ENCODE results near the gene SGK1. TPM values are rescaled to one million over a fixed set of nuclear protein-coding genes. Genes with fewer than 3 reads are reported as not detected.
"Not testable (repeated sequence)": the region's sequence is repeated elsewhere in the genome, so short reads cannot be mapped to it uniquely, and the experiment has no call there.

The SGK1 gene
- polyA plus RNA-seq, 1 donor (not counting 4 experiments of a cell fraction or from before 2014, with no cell fraction given): 156 TPM

- Histone ChIP-seq H3K27me3 (ENCODE audit: control insufficient read depth, extremely low read depth, insufficient read depth, low read length) (no peaks in the 10 kb centered on the region), H3K4me3 (ENCODE audit: control insufficient read depth in 2 of 3, extremely low read depth in 1 of 3, insufficient read depth in 2 of 3, low read depth in 1 of 3, low read length in 3 of 3) (no peak overlapping the region), H3K4me1 (ENCODE audit: control insufficient read depth, extremely low read depth, insufficient read depth, low read length) (peaks cover 11% of the 10 kb centered on the region), H2AFZ (ENCODE audit: control insufficient read depth, low read length) (no peak overlapping the region), H4K20me1 (ENCODE audit: control insufficient read depth, extremely low read depth, insufficient read depth, low read length) (no peaks in the 10 kb centered on the region), H3K27ac (ENCODE audit: control insufficient read depth, insufficient read depth, low read length) (no peak overlapping the region), H3K9me3 (ENCODE audit: control insufficient read depth, low read depth, low read length) (no peaks in the 10 kb centered on the region), H3K36me3 (ENCODE audit: control insufficient read depth in 2 of 2, extremely low read depth in 1 of 2, insufficient read depth in 2 of 2, low read length in 2 of 2) (no peaks in the 10 kb centered on the region), H3K4me2 (ENCODE audit: control insufficient read depth, extremely low read depth, insufficient read depth, low read depth, low read length) (no peak overlapping the region), H3K9ac (ENCODE audit: control insufficient read depth, extremely low read depth, insufficient read depth, low read length) (no peak overlapping the region), H3K9me1 (ENCODE audit: control insufficient read depth, extremely low read depth, insufficient read depth, low read length) (no peaks in the 10 kb centered on the region), H3K79me2 (ENCODE audit: control insufficient read depth, insufficient read depth, low read length) (no peaks in the 10 kb centered on the region)
- FAIRE-seq (no peak), DNase-seq (ENCODE audit: low read depth, low spot score) (no peak)
- TF ChIP-seq, protein P1, sequence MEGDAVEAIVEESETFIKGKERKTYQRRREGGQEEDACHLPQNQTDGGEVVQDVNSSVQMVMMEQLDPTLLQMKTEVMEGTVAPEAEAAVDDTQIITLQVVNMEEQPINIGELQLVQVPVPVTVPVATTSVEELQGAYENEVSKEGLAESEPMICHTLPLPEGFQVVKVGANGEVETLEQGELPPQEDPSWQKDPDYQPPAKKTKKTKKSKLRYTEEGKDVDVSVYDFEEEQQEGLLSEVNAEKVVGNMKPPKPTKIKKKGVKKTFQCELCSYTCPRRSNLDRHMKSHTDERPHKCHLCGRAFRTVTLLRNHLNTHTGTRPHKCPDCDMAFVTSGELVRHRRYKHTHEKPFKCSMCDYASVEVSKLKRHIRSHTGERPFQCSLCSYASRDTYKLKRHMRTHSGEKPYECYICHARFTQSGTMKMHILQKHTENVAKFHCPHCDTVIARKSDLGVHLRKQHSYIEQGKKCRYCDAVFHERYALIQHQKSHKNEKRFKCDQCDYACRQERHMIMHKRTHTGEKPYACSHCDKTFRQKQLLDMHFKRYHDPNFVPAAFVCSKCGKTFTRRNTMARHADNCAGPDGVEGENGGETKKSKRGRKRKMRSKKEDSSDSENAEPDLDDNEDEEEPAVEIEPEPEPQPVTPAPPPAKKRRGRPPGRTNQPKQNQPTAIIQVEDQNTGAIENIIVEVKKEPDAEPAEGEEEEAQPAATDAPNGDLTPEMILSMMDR (optimal IDR thresholded peaks at IDR 0.05 in 1 of 3, IDR thresholded peaks at IDR 0.05 in 1 of 3, conservative IDR thresholded peaks at IDR 0.05 in 1 of 3; ENCODE audit: extremely low read depth in 1 of 3, insufficient read depth in 2 of 3, low read length in 3 of 3): no peak
- TF ChIP-seq EZH2 (IDR thresholded peaks at IDR 0.05; ENCODE audit: low read length): no peak
- dilution Hi-C loops (cut with MboI; ENCODE audit: extremely low pct_ligation_motif_present, low sequenced_read_pairs): no loop called here
These were observed 135.4 kb downstream of the SGK1 start for GRCh38 chr6:134182528-134182927.

DNA sequence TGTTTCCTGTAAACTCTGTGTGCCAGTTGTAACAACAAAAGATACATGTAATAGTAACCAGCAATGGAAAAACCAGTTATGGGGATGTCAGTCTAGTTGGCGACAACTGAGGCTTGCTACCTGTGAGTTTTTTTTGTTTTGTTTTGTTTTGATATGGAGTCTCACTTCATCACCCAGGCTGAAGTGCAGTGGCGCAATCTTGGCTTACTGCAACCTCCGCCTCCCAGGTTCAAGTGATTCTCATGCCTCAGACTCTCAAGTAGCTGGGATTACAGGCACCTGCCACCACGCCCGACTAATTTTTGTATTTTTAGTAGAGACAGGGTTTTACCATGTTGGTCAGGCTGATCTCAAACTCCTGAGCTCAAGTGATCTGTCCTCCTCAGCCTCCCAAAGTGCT lies 136.2 kb downstream of the SGK1 start:
- DNase-seq (ENCODE audit: low read depth, low spot score); H3K9ac ChIP-seq (ENCODE audit: control insufficient read depth, extremely low read depth, insufficient read depth, low read length); H3K4me2 ChIP-seq (ENCODE audit: control insufficient read depth, extremely low read depth, insufficient read depth, low read depth, low read length); H3K27ac ChIP-seq (ENCODE audit: control insufficient read depth, insufficient read depth, low read length); H4K20me1 ChIP-seq (ENCODE audit: control insufficient read depth, extremely low read depth, insufficient read depth, low read length); H2AFZ ChIP-seq (ENCODE audit: control insufficient read depth, low read length); dilution Hi-C loops (cut with MboI; ENCODE audit: extremely low pct_ligation_motif_present, low sequenced_read_pairs); H3K9me1 ChIP-seq (ENCODE audit: control insufficient read depth, extremely low read depth, insufficient read depth, low read length); FAIRE-seq; H3K79me2 ChIP-seq (ENCODE audit: control insufficient read depth, insufficient read depth, low read length); H3K4me3 ChIP-seq (ENCODE audit: control insufficient read depth in 2 of 3, extremely low read depth in 1 of 3, insufficient read depth in 2 of 3, low read depth in 1 of 3, low read length in 3 of 3); H3K27me3 ChIP-seq (ENCODE audit: control insufficient read depth, extremely low read depth, insufficient read depth, low read length); H3K9me3 ChIP-seq (ENCODE audit: control insufficient read depth, low read depth, low read length); H3K36me3 ChIP-seq (ENCODE audit: control insufficient read depth in 2 of 2, extremely low read depth in 1 of 2, insufficient read depth in 2 of 2, low read length in 2 of 2): not testable (repeated sequence)
- peaks cover 11% of the 10 kb centered on the region for H3K4me1 ChIP-seq (ENCODE audit: control insufficient read depth, extremely low read depth, insufficient read depth, low read length)

- not testable (repeated sequence) for H3K27ac ChIP-seq (ENCODE audit: control insufficient read depth, insufficient read depth, low read length)
These were observed 136.7 kb downstream of the SGK1 start for GRCh38 chr6:134181251-134181650.

DNA sequence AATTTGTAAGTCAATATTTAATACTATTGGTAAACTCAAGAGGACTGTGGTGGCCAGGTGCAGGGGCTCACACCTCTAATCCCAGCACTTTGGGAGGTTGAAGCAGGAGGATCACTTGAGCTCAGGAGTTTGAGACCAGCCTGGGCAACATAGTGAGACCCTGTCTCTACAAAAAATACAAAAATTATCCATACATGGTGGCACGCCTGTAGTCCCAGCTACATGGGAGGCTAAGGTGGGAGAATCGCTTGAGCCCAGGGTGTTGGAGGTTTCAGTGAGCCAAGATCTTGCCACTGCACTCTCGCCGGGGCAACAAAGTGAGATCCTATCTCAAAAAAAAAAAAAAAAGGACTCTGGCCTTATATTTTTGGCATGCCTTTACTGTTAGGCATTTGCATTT lies 137.4 kb downstream of the SGK1 start:
- H3K79me2 ChIP-seq (ENCODE audit: control insufficient read depth, insufficient read depth, low read length); H2AFZ ChIP-seq (ENCODE audit: control insufficient read depth, low read length); H3K27ac ChIP-seq (ENCODE audit: control insufficient read depth, insufficient read depth, low read length); H3K4me3 ChIP-seq (ENCODE audit: control insufficient read depth in 2 of 3, extremely low read depth in 1 of 3, insufficient read depth in 2 of 3, low read depth in 1 of 3, low read length in 3 of 3); H3K27me3 ChIP-seq (ENCODE audit: control insufficient read depth, extremely low read depth, insufficient read depth, low read length); dilution Hi-C loops (cut with MboI; ENCODE audit: extremely low pct_ligation_motif_present, low sequenced_read_pairs); H3K4me2 ChIP-seq (ENCODE audit: control insufficient read depth, extremely low read depth, insufficient read depth, low read depth, low read length); H3K9me3 ChIP-seq (ENCODE audit: control insufficient read depth, low read depth, low read length); DNase-seq (ENCODE audit: low read depth, low spot score); H3K9ac ChIP-seq (ENCODE audit: control insufficient read depth, extremely low read depth, insufficient read depth, low read length); H4K20me1 ChIP-seq (ENCODE audit: control insufficient read depth, extremely low read depth, insufficient read depth, low read length); H3K9me1 ChIP-seq (ENCODE audit: control insufficient read depth, extremely low read depth, insufficient read depth, low read length); H3K36me3 ChIP-seq (ENCODE audit: control insufficient read depth in 2 of 2, extremely low read depth in 1 of 2, insufficient read depth in 2 of 2, low read length in 2 of 2); FAIRE-seq: not testable (repeated sequence)
- H3K4me1 ChIP-seq (ENCODE audit: control insufficient read depth, extremely low read depth, insufficient read depth, low read length): peaks cover 15% of the 10 kb centered on the region

More at GRCh38 chr6:134181251-134181650, 136.7 kb downstream of the SGK1 start:
- H3K36me3 ChIP-seq (ENCODE audit: control insufficient read depth in 2 of 2, extremely low read depth in 1 of 2, insufficient read depth in 2 of 2, low read length in 2 of 2); DNase-seq (ENCODE audit: low read depth, low spot score); H3K79me2 ChIP-seq (ENCODE audit: control insufficient read depth, insufficient read depth, low read length); H3K9me1 ChIP-seq (ENCODE audit: control insufficient read depth, extremely low read depth, insufficient read depth, low read length); H3K9ac ChIP-seq (ENCODE audit: control insufficient read depth, extremely low read depth, insufficient read depth, low read length); H3K4me3 ChIP-seq (ENCODE audit: control insufficient read depth in 2 of 3, extremely low read depth in 1 of 3, insufficient read depth in 2 of 3, low read depth in 1 of 3, low read length in 3 of 3); dilution Hi-C loops (cut with MboI; ENCODE audit: extremely low pct_ligation_motif_present, low sequenced_read_pairs); H3K9me3 ChIP-seq (ENCODE audit: control insufficient read depth, low read depth, low read length); FAIRE-seq; H3K4me2 ChIP-seq (ENCODE audit: control insufficient read depth, extremely low read depth, insufficient read depth, low read depth, low read length); H3K27me3 ChIP-seq (ENCODE audit: control insufficient read depth, extremely low read depth, insufficient read depth, low read length); H4K20me1 ChIP-seq (ENCODE audit: control insufficient read depth, extremely low read depth, insufficient read depth, low read length); H2AFZ ChIP-seq (ENCODE audit: control insufficient read depth, low read length): not testable (repeated sequence)
- H3K4me1 ChIP-seq (ENCODE audit: control insufficient read depth, extremely low read depth, insufficient read depth, low read length): peaks cover 11% of the 10 kb centered on the region

Data from keratinocyte (primary cell).